Measurements from ENCODE around the gene UBQLN3.

The UBQLN3 gene

DNA sequence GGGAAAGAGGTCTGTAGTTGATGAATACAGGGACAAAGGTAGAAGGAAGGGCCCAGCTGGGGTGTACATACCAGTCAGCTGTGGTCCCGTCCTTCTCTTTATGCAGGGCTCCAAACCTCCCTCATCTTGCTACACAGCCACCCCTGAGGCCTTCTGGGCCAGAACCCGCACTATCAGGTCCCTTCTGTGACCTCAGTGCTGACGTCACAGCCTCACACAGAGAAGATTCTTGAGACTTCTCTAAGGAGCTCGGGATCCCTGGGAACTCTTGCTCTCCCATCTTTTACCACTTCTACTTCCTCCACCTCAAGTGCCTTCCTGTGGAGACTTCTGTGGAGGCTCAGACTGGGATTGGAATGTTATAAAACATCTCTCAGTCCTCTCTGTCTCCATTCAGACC is at the start of gene UBQLN3:
Gene UBQLN3 (minus strand): TSS at position 155 of the 400 bp plus-strand sequence. CDS start 399 bp downstream, outside the sequence.
- DNase-seq: no peak

DNA sequence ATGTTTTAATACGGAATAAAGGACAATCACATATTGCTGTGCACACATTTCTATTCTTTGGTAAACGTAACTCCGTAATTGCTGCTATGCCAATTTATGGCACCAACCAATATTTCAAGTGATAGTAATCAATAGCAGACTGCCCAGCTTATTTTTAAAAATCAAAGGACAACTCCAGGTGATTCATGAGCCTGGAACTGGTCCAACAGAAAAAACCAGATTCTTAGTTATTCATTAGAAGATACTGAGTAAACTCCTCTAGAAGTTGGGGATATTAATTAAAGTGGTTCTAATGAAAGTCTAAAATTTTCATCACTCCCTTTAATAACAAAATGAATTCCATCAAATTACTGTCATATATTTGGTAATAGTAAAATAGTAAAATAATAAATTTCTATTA is 48.0 kb upstream of the UBQLN3 start:
- DNase-seq: no peak

DNA sequence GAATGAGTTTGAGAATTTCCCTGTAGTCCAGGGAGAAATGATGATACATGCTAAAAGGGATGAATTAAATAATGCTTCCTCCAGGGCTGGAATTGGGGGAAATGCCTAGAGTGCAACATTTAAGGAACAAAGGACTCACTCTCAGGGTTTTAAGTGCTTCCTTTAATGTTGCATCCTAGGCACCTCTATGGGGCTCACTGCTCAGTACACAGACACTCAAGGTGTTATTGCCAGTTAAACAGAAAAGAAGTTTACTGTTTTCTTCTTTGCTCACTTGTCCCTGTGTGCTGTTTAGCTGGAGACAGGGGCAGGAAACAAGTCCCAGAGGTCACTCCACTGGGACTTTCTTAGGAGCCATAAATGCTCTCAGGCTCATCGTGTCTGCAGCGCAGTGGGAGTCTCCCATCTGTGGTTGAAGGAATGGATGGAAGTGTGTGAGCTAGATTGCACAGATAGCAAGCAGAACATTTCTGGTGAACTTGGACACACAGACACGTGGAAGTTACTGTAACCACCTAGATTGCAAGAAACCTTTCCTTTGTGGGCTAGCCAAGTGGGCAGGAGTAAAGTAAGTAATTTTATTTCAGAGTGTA is 46.9 kb upstream of the UBQLN3 start:
- no peak for DNase-seq

DNA sequence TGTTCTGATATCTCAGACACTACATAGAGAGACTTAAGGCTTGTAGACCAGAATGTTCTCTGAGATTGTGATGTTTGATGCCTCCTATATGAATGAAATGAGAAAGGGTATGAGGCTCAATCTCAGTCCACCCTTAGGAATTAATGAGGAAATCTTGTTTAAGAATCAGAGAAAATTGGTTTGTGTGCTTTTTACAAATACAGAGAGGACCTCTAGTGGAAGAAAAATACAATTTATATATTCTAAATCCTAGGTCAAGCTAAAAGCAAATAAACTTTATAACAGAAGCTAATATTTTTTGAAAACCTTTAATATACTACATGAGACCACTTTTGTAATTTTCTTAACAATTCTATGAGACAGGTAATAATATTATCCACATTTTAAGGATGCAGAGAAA is 43.6 kb upstream of the UBQLN3 start:
- DNase-seq: no peak

DNA sequence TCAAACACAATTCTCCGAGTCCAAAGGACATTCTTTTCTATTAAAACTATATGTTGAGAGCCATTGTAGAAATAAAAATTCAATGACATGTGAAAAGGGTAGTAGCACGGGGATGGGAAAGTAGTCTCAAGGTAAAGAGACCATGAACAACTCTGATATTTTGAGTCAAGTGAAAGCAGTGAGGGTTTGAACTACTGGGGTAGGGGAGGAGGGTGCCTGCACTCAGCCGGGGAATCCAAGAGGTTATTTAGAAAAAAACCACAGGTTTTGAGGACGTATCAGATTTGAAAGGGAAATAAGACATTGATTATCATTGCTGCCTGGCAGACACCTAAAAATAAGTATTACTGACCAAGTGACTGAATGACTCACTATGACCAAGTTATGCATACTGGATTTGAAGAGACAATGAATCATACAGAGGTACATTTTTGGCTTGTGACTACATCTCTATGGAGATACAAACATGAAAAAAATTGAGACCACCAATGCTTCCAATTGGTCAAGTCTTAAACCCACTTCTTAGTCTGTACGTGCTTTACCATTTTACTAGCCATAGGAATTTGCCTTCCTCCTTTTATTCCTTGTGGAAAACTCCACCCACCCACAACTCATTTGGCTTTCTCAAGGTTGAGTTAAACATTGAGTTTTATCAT is 40.8 kb upstream of the UBQLN3 start:
- no peak for DNase-seq

DNA sequence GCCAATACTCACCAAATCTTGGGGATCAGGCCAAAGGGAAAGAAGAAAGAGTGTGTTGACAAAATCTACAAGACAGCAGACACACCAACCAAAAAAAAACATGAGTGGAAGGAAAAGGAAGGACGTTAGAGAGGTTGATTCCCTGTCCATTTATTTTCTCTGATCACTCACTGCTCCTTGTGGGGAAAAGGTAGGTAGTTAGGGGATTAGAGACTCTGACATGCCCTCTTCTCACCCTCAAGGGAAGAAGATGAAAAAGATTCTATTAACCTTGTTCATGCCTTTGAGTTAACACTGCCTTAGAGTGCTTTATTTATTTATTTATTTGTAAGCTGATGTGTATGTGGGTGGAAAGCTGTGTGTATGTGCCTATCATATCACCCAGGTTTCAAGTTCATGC is 38.7 kb upstream of the UBQLN3 start, which contains the start of gene OR52H1:
Gene OR52H1 (minus strand): TSS at position 101 of the 400 bp plus-strand sequence. CDS start 3,035 bp downstream, outside the sequence.
- DNase-seq: no peak

DNA sequence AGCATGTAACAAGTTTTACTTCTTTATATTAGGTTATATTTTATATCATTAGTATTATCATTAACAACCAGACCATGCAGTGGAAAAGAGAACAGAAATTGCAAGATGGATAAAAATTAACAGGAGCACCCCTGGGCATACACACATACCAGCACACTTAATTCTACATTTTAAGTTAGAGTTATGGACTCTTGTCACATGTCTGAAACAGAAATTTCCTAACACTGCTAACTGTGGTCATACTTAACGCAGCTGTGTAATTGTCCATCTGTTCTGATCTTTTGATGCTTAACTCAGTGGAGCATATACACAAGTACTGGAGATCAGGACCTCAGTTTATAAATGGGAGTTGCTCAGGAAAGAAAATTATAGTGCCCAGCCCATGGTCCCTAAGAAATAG is 38.2 kb upstream of the UBQLN3 start:
- no peak for DNase-seq

DNA sequence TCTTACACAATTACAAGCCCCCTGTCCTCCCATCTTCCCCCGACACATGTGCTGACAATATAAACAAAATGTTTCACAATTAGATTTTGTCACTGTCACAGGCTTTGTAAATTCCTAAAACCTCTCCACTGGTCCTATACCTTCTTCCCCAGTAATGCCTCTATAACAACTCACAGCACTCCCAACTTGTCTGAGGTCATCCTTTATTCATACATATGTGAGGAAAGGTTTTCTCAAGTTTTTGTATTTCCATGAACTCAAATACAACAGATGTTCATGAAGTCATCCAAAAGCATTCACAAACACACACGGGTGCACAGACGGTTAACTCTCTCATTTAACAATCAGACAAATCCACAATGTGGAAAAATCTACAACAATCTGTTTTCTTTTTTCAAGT is 36.7 kb upstream of the UBQLN3 start:
- no peak for DNase-seq

DNA sequence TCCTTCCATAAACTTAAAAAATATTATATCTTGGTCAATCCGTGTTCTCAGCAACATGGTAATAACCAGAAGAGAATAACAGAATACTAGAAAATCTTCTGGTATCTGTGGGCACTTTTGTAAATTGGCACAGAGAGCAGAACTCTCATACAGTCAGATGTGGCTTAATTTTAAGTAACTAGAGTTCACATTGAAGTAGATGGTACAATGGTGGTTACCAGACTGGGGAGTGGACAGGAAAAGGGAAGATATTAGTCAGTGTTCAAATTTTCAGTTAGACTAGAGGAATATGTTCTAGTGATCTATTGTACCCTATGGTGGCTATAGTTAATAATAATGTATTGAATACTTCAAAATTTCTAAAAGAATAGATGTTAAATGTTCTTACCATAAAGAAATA is 31.7 kb upstream of the UBQLN3 start:
- DNase-seq: no peak

DNA sequence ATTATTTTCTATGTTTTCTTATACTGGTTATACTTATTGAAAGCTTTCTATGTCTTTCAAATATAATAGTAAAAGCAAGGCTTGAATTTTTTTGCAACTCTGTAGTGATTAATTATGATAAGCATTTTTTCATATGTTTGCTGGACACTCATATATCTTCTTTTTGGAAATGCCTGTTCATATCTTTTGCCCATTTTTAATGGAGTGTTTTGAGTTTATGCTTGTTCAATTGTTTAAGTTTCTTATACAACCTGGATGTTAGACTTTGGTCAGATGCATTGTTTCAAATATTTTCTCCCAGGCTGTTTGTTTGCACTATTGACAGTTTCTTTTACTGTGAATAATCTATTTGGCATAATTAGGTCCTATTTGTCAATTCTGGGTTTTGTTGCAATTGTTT is 26.7 kb upstream of the UBQLN3 start:
- DNase-seq: no peak

DNA sequence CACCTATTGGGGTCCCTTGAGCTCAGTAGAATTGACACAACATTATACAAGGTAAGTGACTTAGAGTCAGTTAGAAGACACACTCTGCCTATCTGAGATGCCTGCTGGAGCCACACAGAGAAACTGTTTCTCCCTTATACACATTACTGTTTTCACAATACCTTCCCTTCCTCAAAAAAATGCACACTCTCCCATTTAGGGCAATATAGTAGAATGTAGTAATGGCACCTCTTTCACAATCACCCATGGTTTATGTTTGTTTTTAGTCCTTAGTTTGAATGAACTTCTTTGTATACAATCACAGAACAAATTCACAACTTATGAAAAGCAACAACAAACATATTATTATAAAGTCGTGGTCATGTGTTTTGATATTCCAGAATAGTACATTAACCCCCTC is 24.3 kb upstream of the UBQLN3 start:
- no peak for DNase-seq

DNA sequence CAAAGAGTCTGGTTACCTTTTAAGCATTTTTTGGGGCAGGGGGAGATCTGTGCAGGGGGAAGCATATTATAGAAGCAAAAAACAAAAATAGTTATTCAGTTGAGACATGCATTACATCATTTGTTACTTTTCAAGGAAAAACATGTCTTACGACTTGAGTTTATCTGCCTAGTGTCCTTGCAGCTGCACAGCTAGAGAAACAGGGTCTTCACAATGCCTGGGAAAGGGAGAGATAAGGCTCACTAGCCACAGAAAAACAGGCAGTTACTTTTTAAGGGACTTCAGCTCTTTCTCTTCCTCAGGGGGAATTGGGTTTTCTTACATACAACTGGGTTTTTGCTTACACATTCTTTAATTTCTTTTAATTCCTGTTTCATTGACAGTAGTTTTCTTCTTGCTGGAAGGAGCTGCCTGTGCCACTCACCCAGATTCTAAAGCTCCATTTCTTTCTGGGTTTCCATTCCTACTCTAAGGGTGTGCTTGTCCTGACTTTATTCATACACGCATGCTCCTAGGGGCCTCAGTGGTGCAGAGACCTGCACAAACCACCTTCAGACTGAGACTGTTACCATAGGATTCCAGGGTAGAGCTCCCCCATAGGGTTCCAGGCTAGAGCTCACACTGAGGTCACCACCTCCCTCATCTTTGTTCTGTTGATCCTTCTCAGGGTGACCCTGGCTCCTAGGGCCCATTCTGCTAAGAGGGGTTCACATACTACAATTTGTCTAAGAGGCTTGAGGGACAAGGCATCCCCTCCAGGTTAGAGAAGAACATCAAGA is 21.5 kb upstream of the UBQLN3 start:
- no peak for DNase-seq

DNA sequence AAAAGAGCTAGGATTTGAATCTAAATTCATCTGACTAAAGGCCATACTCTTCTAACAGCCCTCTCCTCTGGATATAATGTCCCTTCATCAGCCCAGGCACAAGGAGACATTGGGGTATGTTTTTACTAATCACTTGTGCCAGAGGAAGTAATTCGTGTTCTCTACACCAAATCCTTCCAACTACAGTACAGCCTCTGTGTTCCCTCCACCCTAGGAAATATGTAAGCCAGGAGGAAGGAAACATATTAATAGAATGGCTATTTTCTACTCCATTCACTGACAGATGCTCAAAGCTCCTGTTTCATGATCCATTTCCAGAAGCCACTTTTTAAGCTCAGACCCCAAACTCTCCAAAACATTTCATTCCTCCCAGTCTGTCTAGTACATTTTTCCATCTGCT is 18.7 kb upstream of the UBQLN3 start:
- DNase-seq: no peak

DNA sequence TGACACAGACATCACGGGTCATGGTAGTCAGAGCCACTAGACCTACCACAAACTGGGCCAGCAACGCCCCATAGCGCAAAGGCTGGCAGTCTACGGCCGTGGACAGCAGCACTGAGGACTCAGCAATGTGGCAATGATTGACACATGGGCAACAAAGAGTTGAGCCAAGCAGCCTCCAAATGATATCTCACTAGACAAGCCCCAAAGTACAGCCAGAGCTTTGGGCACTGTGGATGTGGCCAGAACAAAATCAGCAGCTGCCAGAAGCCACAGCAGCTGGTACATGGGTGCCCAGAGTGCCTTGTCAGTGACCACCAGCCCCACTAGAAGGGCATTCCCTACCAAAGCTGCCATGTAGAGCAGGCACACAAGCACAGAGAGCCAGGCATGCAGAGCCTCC is 18.0 kb upstream of the UBQLN3 start:
- no peak for DNase-seq

DNA sequence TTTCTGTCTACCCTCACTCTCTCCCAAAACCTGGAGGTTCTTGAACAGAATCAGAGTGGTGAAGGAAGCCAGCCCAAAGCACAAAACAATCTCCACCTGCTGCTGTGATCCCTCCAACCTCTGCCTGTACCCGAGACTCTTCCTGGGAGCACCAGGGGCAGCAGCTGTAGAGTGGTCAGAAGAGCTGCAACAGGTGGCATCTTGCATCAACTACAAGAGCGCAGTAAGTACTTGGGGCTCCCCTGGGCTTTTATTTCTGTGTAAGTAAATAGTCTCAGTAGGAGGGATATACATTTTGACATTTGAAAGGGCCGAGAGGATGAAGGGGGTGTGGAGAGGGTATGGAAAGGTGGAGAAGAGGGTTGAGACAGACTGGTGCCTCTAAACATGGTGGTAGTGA is 15.0 kb upstream of the UBQLN3 start:
- DNase-seq: no peak

DNA sequence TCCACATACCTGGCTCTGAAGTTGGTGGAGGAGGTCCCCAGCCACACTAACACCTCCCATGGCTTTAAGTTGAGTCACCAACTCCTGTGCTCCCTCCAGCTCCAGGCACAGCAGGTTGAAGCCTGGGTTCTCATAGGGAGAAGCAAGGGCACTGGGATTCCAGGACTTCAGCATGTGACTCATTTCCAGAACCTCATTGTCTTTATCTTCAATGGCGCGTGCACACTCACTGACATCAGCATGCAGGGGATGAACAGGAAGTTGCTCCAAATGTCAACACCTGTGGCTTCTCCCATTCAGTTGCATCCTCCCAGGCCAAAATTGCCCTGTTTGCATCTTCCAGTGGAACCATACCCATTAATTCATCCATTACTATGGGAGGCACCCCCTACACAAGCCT is 12.6 kb upstream of the UBQLN3 start:
- DNase-seq: no peak

DNA sequence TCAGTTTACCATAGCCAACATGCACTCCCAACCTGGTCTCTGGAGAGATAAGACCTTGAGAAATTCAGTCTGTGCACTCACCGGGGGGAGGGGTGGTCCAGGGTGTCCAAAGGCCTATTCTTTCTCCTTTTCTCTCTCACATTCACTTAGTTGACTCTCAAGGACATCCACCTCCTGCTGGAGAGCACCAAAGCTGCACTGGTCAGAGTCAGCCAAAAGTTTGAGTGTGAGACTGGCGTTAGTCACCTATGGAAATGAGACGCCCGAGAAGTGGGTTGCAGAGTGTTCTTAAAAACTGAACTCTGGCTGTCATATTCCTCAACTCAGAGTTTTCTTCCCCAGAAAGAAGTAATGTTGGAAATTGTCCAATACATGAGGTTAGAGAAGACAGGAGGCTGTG is 11.8 kb upstream of the UBQLN3 start:
- no peak for DNase-seq

DNA sequence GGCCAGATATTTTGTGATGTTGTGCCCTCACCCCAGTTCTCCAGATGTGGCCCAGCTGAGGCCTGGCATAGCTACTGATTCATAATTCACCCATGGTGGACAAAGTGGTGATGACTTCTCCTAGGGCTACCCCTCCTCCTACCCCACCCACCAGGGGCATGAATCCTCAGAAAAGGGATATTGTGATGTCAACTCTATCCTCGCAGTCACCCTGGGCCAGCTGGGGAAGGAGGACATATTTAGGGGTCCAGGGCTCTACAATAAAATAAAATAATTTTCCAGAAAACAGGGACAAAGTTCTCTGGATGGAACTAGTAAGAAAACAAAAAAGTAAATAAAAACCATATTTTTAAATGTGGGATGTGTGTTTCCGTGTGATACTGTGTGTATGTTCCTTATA is 6.8 kb upstream of the UBQLN3 start, which contains the start of gene UBQLNL:
Gene UBQLNL (minus strand): TSS at position 101 of the 400 bp plus-strand sequence. CDS start 258 bp downstream, outside the sequence.
- DNase-seq: no peak

DNA sequence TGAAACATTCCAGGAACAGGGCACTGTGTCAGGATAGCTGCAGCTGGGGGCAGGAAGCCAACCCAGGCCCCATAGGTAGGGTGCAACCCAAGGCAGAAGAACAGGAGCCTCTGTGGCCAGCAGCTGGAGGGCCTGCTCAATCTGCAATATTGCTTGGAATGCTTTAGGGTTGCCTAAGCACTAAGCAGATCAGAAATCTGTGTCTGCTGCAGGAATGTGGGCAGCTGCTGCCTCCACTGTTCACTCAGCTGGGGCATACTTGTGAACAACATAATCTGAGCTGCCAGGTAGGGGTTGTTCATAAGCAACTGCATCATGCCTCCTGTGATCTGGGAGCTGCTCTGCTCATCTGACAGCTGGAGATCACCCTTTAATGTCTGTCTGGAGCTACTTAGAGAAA is 5.1 kb upstream of the UBQLN3 start:
- no peak for DNase-seq

DNA sequence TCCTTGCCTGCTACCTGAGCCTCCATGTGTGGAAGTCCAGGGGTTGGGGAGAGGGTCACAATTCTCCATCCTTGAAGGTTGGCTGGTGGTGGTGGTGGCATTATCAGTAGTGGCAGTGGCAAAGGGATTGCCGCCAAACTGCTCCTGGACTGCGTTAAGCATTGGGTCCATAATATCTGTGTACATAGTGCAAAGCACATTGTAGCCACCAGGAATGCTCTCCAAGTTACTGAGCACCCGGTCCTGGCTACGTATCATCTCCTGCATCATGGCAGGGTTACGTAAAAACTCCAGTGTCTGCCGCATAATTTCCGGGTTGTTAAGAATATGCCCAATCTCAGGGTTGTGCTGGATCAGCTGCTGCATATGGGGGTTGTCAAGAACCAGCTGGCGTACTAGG is 1.2 kb downstream of the UBQLN3 start:
- DNase-seq: no peak

DNA sequence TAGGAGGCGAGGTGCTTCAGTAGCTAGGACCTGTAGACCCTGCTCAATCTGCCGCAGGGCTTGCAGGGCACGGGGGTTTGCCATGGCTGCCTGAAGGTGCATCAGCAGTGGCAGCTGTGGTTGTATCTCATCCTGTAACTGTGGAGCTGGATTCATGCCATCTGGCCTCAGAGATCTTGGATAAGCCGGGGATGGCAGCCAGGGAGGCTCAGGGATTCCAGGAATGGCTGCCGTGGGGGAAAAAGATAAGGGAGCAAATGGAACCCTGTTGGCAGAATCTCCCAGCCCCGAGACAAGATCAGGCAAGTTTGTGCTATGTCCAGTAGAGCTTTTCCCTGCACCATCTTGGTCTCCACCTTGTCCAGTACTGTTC is 1.8 kb downstream of the UBQLN3 start:
- DNase-seq: no peak

DNA sequence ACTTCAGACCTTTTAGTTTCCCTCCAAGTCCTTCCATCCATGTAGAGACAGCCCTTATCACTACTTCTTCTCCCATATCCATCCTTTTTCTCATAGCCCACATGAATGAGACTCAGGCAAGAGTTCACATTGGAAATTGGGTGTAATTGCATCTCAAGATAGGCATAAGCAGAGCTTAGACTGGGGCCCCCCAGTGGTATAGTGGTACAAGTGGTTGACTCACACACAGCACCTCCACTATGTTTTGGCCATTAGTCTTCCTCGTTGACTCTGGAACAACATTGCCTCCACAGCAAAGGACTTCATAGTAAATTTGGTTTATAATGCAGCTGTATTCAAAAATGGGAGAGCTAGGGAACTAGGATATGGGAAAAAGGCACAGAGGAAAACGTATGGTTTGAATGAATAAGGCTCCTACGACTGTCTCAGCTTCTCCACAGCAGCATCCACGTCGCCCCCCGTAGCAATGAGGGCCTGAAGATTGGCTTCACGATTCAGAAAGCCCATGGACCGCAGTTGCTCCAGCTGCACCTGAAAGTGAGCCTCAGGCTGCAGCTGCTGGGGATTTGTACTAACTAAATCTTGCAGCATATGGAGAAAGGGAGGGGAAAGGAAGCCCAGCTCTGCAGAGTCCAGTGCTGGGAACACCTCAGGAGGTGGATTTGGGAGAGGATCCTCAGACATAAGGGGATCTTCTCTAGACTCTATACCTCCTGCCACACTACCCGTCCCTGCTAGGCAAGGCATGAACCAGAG is 2.4 kb downstream of the UBQLN3 start:
- no peak for DNase-seq

DNA sequence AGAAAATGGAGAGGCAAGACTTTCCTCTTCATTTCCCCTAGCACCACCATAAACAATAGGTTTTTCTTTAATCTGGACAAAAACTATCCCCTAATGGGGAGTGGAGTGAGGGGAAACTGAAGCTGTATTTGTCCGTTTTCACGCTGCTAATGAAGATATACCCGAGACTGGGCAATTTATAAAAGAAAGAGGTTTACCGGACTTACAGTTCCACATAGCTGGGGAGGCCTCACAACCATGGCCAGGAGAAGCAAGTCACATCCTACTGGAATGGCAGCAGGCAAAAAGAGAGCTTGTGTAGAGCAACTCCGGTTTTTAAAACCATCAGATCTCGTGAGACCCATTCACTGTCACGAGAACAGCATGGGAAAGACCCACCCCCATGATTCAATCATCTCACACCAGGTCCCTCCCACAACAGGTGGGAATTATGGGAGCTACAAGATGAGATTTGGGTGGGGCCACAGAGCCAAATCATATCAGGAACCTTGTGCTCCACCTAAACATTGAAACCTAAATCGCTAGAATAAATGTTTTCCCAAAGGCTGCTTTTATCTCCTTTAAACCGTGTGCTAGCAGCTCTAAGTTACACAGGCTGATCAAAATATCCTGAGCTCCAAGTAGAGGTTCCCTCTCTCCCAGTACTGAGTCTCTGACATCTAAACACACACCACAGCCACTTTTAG is 4.3 kb downstream of the UBQLN3 start:
- no peak for DNase-seq
